Uterus (tissue), 4 donors: ENCODE results near the gene CMTM5. TPM values are rescaled to one million over a fixed set of nuclear protein-coding genes. Genes with fewer than 3 reads are reported as not detected.

Experiments used
- DNase-seq, 2 donors: peaks; one replicate each; pipeline ENCODE4 v3.0.0-alpha.2; 2019 to 2020
- H3K27ac ChIP-seq, 2 donors: fragments of 200-600 bp; sonication (generic); 1 replicate in 1 of 2; 2 replicates in 1 of 2; pipeline ENCODE4 v1.5.1; 2016 to 2018
- H3K27me3 ChIP-seq, 2 donors: fragments of 200-600 bp; sonication (generic); one replicate each; pipeline ENCODE4 v1.5.1; 2018 to 2019; ENCODE audit warnings: control low read depth in 1 of 2
- H3K36me3 ChIP-seq, 2 donors: fragments of 200-600 bp; sonication (generic); one replicate each; pipeline ENCODE4 v1.5.1; 2019; ENCODE audit warnings: control low read depth in 1 of 2
- H3K4me1 ChIP-seq, 2 donors: fragments of 200-600 bp; sonication (generic); one replicate each; pipeline ENCODE4 v1.5.1; 2018 to 2019; ENCODE audit warnings: control low read depth in 1 of 2
- H3K4me3 ChIP-seq, 2 donors: fragments of 200-600 bp; sonication (generic); 1 replicate in 1 of 2; 2 replicates in 1 of 2; pipeline ENCODE4 v1.5.1; 2018 to 2019; ENCODE audit warnings: mild to moderate bottlenecking in 1 of 2
- H3K9me3 ChIP-seq, 2 donors: fragments of 200-600 bp; sonication (generic); one replicate each; pipeline ENCODE4 v1.5.1; 2019; ENCODE audit warnings: control low read depth in 1 of 2
- POLR2A ChIP-seq, 2 donors: fragments of 450-650 bp; IDR thresholded peaks; one replicate each; pipeline ENCODE4 v1.6.1; 2016; ENCODE audit warnings: antibody characterized with exemption in 2 of 2, mild to moderate bottlenecking in 1 of 2, moderate library complexity in 1 of 2
- intact Hi-C: fragments of 100-400 bp; cut with DNase I; formaldehyde crosslinking; loops from one replicate; pipeline ENCODE4 v1.15.1; 2023; ENCODE audit warnings: low total_unique reads
- total RNA-seq, 4 donors: library from RNA; depleted of rRNA in 3 of 4; stranded (reverse); fragments of >200 nt in 3 of 4; gene quantifications; one replicate each; pipeline versions ENCODE4 v1.1.0 to v1.2.4, GENCODE V29; 2014 to 2023
- TF ChIP-seq, protein P1 (sequence below), 4 experiments: fragments of 200-600 bp in 2 of 4; fragments of 450-650 bp in 2 of 4; sonication (generic) in 2 of 4; IDR thresholded peaks; one replicate each; pipeline ENCODE4 v1.5.1; 2016 to 2019; ENCODE audit warnings: antibody characterized with exemption in 4 of 4, mild to moderate bottlenecking in 2 of 4, moderate library complexity in 1 of 4
- donor health status: DM: yes; HTN: yes; CAD: no.

The CMTM5 gene
- total RNA-seq, 4 donors from 2014 or later, result 1.3 to 14.9 (median 6.5) TPM; not detected in 1

- DNase-seq, result no peak
- intact Hi-C loops, result no loop called here
- Histone ChIP-seq H3K27me3 (no peaks in the 10 kb centered on the region), H3K36me3 (no peaks in the 10 kb centered on the region), H3K9me3 (no peaks in the 10 kb centered on the region), H3K4me1 (no peaks in the 10 kb centered on the region), H3K27ac (no peak overlapping the region), H3K4me3 (no peak overlapping the region)
- no peak for TF ChIP-seq POLR2A (IDR thresholded peaks at IDR 0.05)
- TF ChIP-seq, protein P1, sequence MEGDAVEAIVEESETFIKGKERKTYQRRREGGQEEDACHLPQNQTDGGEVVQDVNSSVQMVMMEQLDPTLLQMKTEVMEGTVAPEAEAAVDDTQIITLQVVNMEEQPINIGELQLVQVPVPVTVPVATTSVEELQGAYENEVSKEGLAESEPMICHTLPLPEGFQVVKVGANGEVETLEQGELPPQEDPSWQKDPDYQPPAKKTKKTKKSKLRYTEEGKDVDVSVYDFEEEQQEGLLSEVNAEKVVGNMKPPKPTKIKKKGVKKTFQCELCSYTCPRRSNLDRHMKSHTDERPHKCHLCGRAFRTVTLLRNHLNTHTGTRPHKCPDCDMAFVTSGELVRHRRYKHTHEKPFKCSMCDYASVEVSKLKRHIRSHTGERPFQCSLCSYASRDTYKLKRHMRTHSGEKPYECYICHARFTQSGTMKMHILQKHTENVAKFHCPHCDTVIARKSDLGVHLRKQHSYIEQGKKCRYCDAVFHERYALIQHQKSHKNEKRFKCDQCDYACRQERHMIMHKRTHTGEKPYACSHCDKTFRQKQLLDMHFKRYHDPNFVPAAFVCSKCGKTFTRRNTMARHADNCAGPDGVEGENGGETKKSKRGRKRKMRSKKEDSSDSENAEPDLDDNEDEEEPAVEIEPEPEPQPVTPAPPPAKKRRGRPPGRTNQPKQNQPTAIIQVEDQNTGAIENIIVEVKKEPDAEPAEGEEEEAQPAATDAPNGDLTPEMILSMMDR (IDR thresholded peaks at IDR 0.05), result no peak
These were observed 28.6 kb upstream of the CMTM5 start for GRCh38 chr14:23348297-23348655.

- no peak for DNase-seq
- TF ChIP-seq POLR2A (IDR thresholded peaks at IDR 0.05), result no peak
- TF ChIP-seq, protein P1 (IDR thresholded peaks at IDR 0.05), result no peak
- no peak overlapping the region for H3K27ac ChIP-seq
- no peaks in the 10 kb centered on the region for H3K27me3 ChIP-seq
- H3K4me3 ChIP-seq, result no peak overlapping the region
- intact Hi-C loops, result no loop called here
- no peaks in the 10 kb centered on the region for H3K9me3 ChIP-seq
- no peaks in the 10 kb centered on the region for H3K4me1 ChIP-seq
- no peaks in the 10 kb centered on the region for H3K36me3 ChIP-seq
These were observed 27.5 kb upstream of the CMTM5 start for GRCh38 chr14:23349156-23349845.

DNA sequence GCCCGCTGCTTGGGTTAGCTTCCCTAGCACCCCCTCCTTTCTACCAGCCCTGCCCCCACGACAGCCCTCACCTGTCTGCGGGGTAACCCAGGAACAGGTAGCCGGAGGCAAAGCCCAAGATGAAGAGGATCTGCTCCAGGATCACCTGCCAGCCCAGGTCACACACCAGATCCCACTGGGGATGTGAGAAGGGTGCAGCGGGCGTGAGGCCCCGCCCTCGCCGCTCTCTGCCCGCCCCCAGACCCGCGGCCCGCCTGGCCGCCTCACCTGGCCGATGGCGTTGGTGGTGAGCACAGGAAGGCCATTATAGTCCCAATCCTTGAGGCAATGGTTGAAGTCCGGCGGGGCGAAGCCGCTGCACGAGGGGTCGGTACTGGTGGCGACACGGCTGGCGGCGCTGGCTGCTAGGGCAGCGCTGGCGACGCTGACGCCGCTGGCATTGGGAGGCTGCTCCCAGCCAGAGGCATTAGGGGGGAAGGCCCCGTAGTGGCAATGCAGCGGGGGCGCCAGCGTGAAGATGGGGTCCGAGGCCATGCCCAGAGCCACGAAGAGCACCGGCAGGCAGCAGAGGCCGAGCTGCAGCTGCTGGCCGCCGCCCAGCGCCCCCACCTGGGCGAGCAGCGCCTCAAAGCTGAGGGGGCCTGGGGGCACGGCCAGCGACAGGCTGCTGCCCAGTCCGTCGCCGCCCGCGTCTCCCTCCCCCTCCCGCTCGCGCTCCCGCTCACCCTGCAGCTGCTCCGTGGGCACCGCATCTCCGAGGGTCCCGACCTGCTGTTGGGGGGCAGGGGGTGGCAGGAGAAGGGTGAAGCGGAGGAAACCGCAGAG lies 25.0 kb upstream of the CMTM5 start:
- no peaks in the 10 kb centered on the region for H3K36me3 ChIP-seq
- H3K27ac ChIP-seq, result peak overlapping the region; percentile 56 to 61
- no peaks in the 10 kb centered on the region for H3K4me1 ChIP-seq
- intact Hi-C loops, result no loop called here
- TF ChIP-seq, protein P1 (IDR thresholded peaks at IDR 0.05), result no peak
- no peak for TF ChIP-seq POLR2A (IDR thresholded peaks at IDR 0.05)
- peak overlapping the region; percentile 55 to 56 for H3K4me3 ChIP-seq
- no peaks in the 10 kb centered on the region for H3K27me3 ChIP-seq
- no peak for DNase-seq
- H3K9me3 ChIP-seq, result no peaks in the 10 kb centered on the region

DNA sequence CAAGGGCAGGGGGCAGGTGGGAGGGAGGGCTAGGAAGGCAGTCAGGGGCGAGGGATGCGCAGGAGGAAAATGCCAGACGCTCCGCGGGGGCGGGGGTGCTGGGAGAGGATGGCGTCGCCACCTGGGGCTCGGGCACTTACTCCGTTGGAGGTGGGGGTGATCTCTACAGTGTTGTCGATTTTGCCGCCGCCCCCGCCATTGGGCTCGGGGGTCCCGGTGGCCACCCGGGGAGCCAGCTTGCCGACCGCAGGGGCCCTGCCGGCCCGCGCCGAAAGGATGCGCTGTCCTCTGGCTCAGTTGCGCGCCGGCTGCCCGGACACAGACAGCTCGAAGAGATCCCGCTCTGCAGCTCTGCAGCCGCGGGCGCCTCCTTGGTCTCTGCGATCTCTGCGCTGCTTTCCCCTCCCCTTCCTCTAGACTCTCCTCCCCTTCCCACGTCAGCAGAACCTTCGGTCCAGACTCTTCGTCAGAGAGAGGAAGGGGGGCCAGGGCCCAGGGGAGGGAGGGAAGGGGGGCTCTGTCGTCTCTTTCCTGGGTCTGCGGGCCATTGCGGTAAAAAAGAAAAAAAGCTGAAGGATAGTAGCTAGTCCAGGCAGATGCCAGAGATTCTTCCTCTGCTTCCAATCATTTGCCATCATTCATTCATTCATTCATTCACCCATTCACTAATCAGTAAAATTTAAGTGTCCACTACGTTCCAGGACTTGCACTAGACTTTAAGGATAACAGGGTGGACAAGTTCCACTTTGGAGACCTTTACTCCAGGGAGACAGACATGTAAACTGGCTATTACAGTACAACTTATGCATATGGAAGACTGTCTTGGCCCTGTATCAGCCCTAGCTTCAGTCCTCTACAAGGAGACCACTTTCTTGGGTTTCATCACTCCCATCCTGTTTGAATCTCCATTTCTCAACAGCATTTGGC lies 24.1 kb upstream of the CMTM5 start, which contains the start of gene SLC22A17:
TSS of gene SLC22A17 (minus strand) at position 382 of the 927 bp plus-strand sequence.
- peak; percentile 87 to 89 for DNase-seq
- Histone ChIP-seq H3K4me3 (peak within 1 kb of the TSS; percentile 55 to 56), H3K4me1 (no peaks in the 10 kb centered on the region), H3K9me3 (no peaks in the 10 kb centered on the region), H3K27ac (peak within 1 kb of the TSS; percentile 56 to 61), H3K27me3 (no peaks in the 10 kb centered on the region), H3K36me3 (no peaks in the 10 kb centered on the region)
- TF ChIP-seq, protein P1 (IDR thresholded peaks at IDR 0.05), result peak in 1 of 4 experiments; percentile 35
- TF ChIP-seq POLR2A (IDR thresholded peaks at IDR 0.05), result peak; percentile 88
- intact Hi-C loops, result no loop called here
